Spinal cord (tissue), 10 donors: ENCODE results near the gene CLEC16A. TPM values are rescaled to one million over a fixed set of nuclear protein-coding genes. Genes with fewer than 3 reads are reported as not detected.

Experiments
- DNase-seq, 6 donors: peaks; one replicate each; pipeline versions ENCODE4 v3.0.0 to v3.0.0-alpha.2; 2013 to 2015; ENCODE audit warnings: low spot score in 6 of 6, low read depth in 4 of 6
- H3K27ac ChIP-seq: one replicate; pipeline ENCODE4 v1.5.1; 2013; ENCODE audit warnings: low read depth, low read length, control low read depth
- H3K27me3 ChIP-seq: one replicate; pipeline ENCODE4 v1.6.1; 2013; ENCODE audit warnings: low read length; ENCODE audit not compliant: control insufficient read depth, insufficient read depth
- H3K36me3 ChIP-seq: one replicate; pipeline ENCODE4 v1.6.1; 2013; ENCODE audit warnings: low read length; ENCODE audit not compliant: control insufficient read depth, insufficient read depth
- H3K4me1 ChIP-seq: one replicate; pipeline ENCODE4 v1.6.1; 2013; ENCODE audit warnings: low read length; ENCODE audit not compliant: control insufficient read depth, insufficient read depth
- H3K4me3 ChIP-seq: one replicate; pipeline ENCODE4 v1.5.1; 2013; ENCODE audit warnings: low read depth, low read length, control low read depth
- H3K9me3 ChIP-seq: one replicate; pipeline ENCODE4 v1.6.1; 2013; ENCODE audit warnings: low read length; ENCODE audit not compliant: control insufficient read depth, insufficient read depth
- WGBS: methylation state at CpG from one replicate; pipeline ENCODE4 v1.1.5; 2013; ENCODE audit warnings: missing lambda C conversion rate; ENCODE audit not compliant: insufficient coverage; 5-methylcytosine and 5-hydroxymethylcytosine counted together
- polyA plus RNA-seq, 2 donors: library from polyadenylated mRNA; unstranded; fragments of 120-200 nt; gene quantifications; one replicate each; pipeline ENCODE4 v1.2.1, GENCODE V29; 2013; ENCODE audit not compliant: insufficient read length in 2 of 2
- total RNA-seq, 2 donors: library from RNA; depleted of rRNA in 1 of 2; stranded (reverse); fragments of 120-200 nt in 1 of 2; fragments of >200 nt in 1 of 2; gene quantifications; one replicate each; pipeline versions ENCODE4 v1.2.3 to v1.2.4, GENCODE V29; 2013 to 2014
- donor health status: healthy.

The CLEC16A gene
- total and polyA plus RNA-seq, 4 donors = 19.5 to 38.4 (median 25.1) TPM

DNA sequence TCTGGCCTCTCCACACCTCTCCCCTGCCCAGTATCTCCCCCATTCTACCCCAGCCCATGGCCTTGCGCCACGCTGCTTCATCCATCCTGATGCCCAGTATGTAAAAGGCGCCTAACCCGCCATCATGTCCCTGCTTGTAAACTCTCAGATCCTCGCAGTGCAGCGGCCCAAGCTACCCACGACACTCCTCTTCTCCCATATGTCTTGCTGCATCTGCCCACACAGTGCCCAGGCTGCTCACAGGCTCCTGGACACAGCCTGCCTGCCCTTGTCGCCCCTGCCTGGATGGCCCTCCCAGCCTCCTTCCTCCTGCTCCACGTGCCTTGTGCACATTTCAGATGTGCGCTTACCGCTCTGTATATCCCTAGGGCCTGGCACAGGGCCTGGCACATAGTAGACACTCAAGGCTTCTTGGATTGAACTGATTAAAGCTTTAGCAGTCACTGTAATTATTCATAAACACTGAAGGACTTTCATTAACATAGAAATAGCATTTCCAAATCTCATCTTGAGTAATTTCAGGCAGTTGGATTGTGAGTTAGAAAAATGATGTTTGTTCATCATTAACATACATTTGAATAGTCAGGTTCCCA lies 129.1 kb downstream of the CLEC16A start:
- 86% methylated on average over 11 of the region's 11 CpGs for WGBS
- no peaks in the 10 kb centered on the region for H3K9me3 ChIP-seq
- H3K4me3 ChIP-seq = no peak overlapping the region
- H3K4me1 ChIP-seq = peaks cover 17% of the 10 kb centered on the region
- no peak overlapping the region for H3K27ac ChIP-seq
- peaks cover 31% of the 10 kb centered on the region for H3K36me3 ChIP-seq
- DNase-seq = no peak
- H3K27me3 ChIP-seq = no peaks in the 10 kb centered on the region

DNA sequence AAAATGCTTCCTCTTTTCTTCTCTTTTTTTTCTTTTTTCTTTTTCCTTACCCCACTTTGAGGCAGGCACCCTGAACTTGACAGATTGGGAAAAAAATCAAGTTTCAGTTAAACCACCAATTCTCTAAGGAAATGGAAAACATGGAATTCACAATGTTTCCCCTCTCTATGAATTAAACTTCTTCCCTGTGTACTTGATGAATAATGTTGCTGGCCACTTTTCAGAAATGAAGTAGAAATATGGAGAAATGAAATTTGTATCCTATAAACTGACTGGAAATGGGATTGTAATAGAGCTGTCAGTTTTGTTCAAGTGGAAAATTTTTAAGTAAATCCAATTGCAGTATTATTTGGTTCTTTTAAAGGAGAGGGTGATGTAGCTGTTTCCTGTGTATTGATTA lies 129.8 kb downstream of the CLEC16A start:
- peaks cover 29% of the 10 kb centered on the region for H3K36me3 ChIP-seq
- no peaks in the 10 kb centered on the region for H3K27me3 ChIP-seq
- H3K27ac ChIP-seq = no peak overlapping the region
- no peak for DNase-seq
- H3K4me3 ChIP-seq = no peak overlapping the region
- H3K9me3 ChIP-seq = no peaks in the 10 kb centered on the region
- H3K4me1 ChIP-seq = peaks cover 23% of the 10 kb centered on the region

DNA sequence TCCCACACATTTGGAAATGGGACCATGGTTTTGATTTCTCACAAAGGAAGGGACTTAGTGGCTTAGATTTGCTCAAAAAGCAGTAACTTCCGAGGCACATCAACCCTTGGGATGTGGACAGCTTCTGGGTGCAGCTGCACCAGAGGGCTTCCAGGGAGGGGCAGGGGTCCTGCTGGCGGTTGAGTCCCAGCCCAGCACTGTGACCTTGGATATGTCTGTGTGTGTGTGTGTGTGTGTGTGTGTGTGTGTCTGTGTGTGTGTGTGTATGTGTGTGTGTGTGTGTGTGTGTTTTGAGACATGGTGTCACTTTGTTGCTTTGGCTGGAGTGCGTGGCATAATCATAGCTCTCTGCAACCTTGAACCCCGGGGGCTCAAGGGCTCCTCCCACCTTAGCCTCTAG lies 130.8 kb downstream of the CLEC16A start:
- no peak overlapping the region for H3K27ac ChIP-seq
- H3K36me3 ChIP-seq = peaks cover 25% of the 10 kb centered on the region
- no peaks in the 10 kb centered on the region for H3K27me3 ChIP-seq
- WGBS = 84% methylated on average over 2 of the region's 4 CpGs
- no peak for DNase-seq
- H3K4me3 ChIP-seq = no peak overlapping the region
- H3K9me3 ChIP-seq = no peaks in the 10 kb centered on the region
- peaks cover 31% of the 10 kb centered on the region for H3K4me1 ChIP-seq

GRCh38 chr16:11076259-11077018 lies 132.1 kb downstream of the CLEC16A start:
- Histone ChIP-seq H3K4me1 (peaks cover 33% of the 10 kb centered on the region), H3K9me3 (no peaks in the 10 kb centered on the region), H3K36me3 (peaks cover 32% of the 10 kb centered on the region), H3K4me3 (no peak overlapping the region), H3K27ac (no peak overlapping the region), H3K27me3 (no peaks in the 10 kb centered on the region)
- no peak for DNase-seq
- WGBS = 80% methylated on average over 8 of the region's 13 CpGs

DNA sequence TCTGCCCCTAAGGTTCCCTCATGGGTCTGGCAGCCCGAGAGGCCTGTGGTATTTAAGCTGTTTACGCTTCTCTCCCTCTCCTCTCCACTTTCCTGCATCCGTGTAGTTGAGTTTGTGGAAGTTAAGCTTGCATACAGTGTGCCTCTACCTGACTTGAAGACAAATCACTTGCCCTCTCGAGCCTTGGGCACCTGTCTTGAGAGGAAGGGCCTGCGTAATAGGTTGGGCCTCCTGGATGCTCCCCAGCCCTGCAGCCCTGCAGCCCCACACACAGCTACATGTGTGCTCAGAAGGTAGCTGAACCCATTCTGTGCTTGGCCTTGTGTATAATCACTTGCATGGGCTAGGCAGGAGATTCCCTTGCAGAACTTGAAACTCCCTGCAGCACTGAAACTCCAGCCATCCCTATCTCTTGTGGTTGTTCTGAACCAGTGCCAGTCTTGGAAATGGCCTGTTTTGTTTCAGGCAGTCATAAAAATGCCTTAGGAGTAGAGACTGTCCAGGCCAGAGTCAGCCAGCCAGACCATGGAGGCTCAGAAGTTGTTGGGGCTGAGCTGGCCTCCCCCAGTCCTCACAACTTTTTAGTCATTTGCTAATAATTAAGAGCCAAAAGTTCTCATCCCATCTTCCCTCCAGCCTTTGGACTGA lies 134.6 kb downstream of the CLEC16A start:
- no peaks in the 10 kb centered on the region for H3K9me3 ChIP-seq
- peak in 1 of 6 donors; percentile 53 for DNase-seq
- no peaks in the 10 kb centered on the region for H3K27me3 ChIP-seq
- peaks cover 39% of the 10 kb centered on the region for H3K36me3 ChIP-seq
- no peak overlapping the region for H3K4me3 ChIP-seq
- H3K4me1 ChIP-seq = peaks cover 30% of the 10 kb centered on the region
- WGBS = 60% methylated on average over 1 of the region's 5 CpGs
- no peak overlapping the region for H3K27ac ChIP-seq

- H3K4me3 ChIP-seq = no peak overlapping the region
- WGBS = 61% methylated on average over 6 of the region's 6 CpGs
- no peak overlapping the region for H3K27ac ChIP-seq
- H3K36me3 ChIP-seq = peaks cover 39% of the 10 kb centered on the region
- DNase-seq = peak in 2 of 6 donors; percentile 58 to 63
- H3K27me3 ChIP-seq = no peaks in the 10 kb centered on the region
- H3K4me1 ChIP-seq = peaks cover 32% of the 10 kb centered on the region
- H3K9me3 ChIP-seq = no peaks in the 10 kb centered on the region
Observed at GRCh38 chr16:11079652-11080187, 135.4 kb downstream of the CLEC16A start.

- WGBS = 85% methylated on average over 10 of the region's 10 CpGs
- H3K27me3 ChIP-seq = no peaks in the 10 kb centered on the region
- no peak overlapping the region for H3K4me3 ChIP-seq
Observed at GRCh38 chr16:11080327-11080967, 136.1 kb downstream of the CLEC16A start.

GRCh38 chr16:11080999-11081630 lies 136.8 kb downstream of the CLEC16A start:
- Histone ChIP-seq H3K4me1 (peaks cover 40% of the 10 kb centered on the region), H3K27me3 (no peaks in the 10 kb centered on the region), H3K27ac (no peak overlapping the region), H3K36me3 (peaks cover 42% of the 10 kb centered on the region), H3K9me3 (no peaks in the 10 kb centered on the region), H3K4me3 (no peak overlapping the region)
- DNase-seq = no peak
- 91% methylated on average over 7 of the region's 7 CpGs for WGBS

More at GRCh38 chr16:11080327-11080967, 136.1 kb downstream of the CLEC16A start:
- no peaks in the 10 kb centered on the region for H3K9me3 ChIP-seq
- H3K4me1 ChIP-seq = peaks cover 39% of the 10 kb centered on the region
- H3K27ac ChIP-seq = no peak overlapping the region
- no peak for DNase-seq
- H3K36me3 ChIP-seq = peaks cover 43% of the 10 kb centered on the region
